OCI-LY3 (cell line): ENCODE data around the gene B4GALT6.

Experiments
- H2AFZ ChIP-seq: fragments of 200-600, 300-600 bp; shearing (Covaris generic); 2 replicates; pipeline ENCODE4 v1.6.0; 2014; ENCODE audit warnings: antibody characterized with exemption, low read depth, low read length
- H3K27ac ChIP-seq: fragments of 200-600, 300-600 bp; sonication (generic); 2 replicates; pipeline ENCODE4 v1.5.1; 2014; ENCODE audit warnings: mild to moderate bottlenecking, low read length, moderate library complexity, mixed read lengths
- H3K27me3 ChIP-seq: fragments of 200-600, 300-600 bp; sonication (generic); 2 replicates; pipeline ENCODE4 v1.6.1; 2014; ENCODE audit warnings: low read depth, low read length, mixed read lengths
- H3K36me3 ChIP-seq: fragments of 200-600, 300-600 bp; sonication (generic); replicated peaks from 2 replicates; pipeline ENCODE3; 2014; ENCODE audit warnings: low read depth, low read length, mixed read lengths
- H3K4me1 ChIP-seq: fragments of 300-600, 200-600 bp; sonication (generic); 2 replicates; pipeline ENCODE4 v1.6.1; 2014; ENCODE audit warnings: low read length, mixed read lengths
- H3K4me2 ChIP-seq: fragments of 200-600, 300-600 bp; sonication (generic); 2 replicates; pipeline ENCODE4 v1.6.1; 2014; ENCODE audit warnings: low read length, mixed read lengths
- H3K4me3 ChIP-seq: fragments of 300-600, 200-600 bp; sonication (generic); 2 replicates; pipeline ENCODE4 v1.5.1; 2014; ENCODE audit warnings: antibody characterized with exemption, mild to moderate bottlenecking, low read length, moderate library complexity
- H3K79me2 ChIP-seq: fragments of 300-600, 200-600 bp; shearing (Covaris generic); 2 replicates; pipeline ENCODE4 v1.6.1; 2014; ENCODE audit warnings: mild to moderate bottlenecking, low read length, mixed read lengths
- H3K9ac ChIP-seq: fragments of 300-600, 200-600 bp; shearing (Covaris generic); 2 replicates; pipeline ENCODE4 v1.6.0; 2014; ENCODE audit warnings: mild to moderate bottlenecking, low read length, moderate library complexity
- H3K9me3 ChIP-seq: fragments of 200-600, 300-600 bp; shearing (Covaris generic); 2 replicates; pipeline ENCODE4 v1.6.1; 2014; ENCODE audit warnings: low read length, mixed read lengths; ENCODE audit not compliant: insufficient read depth
- H4K20me1 ChIP-seq: fragments of 200-600, 300-600 bp; sonication (generic); 2 replicates; pipeline ENCODE4 v1.6.1; 2016; ENCODE audit warnings: low read length, mixed read lengths; ENCODE audit not compliant: insufficient read depth
- EZH2phosphoT487 ChIP-seq: fragments of 200-600 bp; shearing (Covaris generic); IDR thresholded peaks from 2 replicates; pipeline ENCODE4 v1.6.1; 2018; ENCODE audit warnings: antibody characterized with exemption, mixed run types, low read depth
- TF ChIP-seq, protein P1 (sequence below): fragments of 200-600, 300-600 bp; sonication (generic); IDR thresholded peaks from 2 replicates; pipeline ENCODE4 v1.5.1; 2014; ENCODE audit warnings: antibody characterized with exemption, low read length, low read depth

The B4GALT6 gene

DNA sequence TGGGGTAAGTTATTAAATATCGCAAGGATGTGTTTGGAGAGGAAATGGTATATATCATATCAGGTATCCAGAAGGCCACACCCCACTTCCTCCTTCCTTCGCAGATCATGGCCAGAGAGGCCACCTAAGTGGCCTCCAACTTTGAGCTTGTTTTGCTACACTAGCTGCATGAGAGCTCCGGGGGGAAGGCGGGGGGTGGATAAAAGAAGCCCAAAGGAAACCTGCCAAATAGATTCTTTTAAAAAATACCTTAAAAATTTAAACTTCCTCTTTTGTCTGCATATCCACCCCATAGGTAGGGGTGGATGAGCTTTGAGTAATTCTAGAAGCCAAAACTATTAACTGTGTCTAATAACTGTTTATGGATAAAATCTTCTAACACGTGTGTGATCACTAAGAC lies 98.4 kb downstream of the B4GALT6 start:
- Histone ChIP-seq H3K4me1 (no peaks in the 10 kb centered on the region), H3K9ac (no peak overlapping the region), H3K27me3 (no peaks in the 10 kb centered on the region), H3K4me2 (no peak overlapping the region), H3K79me2 (no peaks in the 10 kb centered on the region), H3K4me3 (no peak overlapping the region), H3K9me3 (no peaks in the 10 kb centered on the region), H3K27ac (no peak overlapping the region), H4K20me1 (no peaks in the 10 kb centered on the region), H2AFZ (no peak overlapping the region), H3K36me3 (no peaks in the 10 kb centered on the region)
- TF ChIP-seq, protein P1, sequence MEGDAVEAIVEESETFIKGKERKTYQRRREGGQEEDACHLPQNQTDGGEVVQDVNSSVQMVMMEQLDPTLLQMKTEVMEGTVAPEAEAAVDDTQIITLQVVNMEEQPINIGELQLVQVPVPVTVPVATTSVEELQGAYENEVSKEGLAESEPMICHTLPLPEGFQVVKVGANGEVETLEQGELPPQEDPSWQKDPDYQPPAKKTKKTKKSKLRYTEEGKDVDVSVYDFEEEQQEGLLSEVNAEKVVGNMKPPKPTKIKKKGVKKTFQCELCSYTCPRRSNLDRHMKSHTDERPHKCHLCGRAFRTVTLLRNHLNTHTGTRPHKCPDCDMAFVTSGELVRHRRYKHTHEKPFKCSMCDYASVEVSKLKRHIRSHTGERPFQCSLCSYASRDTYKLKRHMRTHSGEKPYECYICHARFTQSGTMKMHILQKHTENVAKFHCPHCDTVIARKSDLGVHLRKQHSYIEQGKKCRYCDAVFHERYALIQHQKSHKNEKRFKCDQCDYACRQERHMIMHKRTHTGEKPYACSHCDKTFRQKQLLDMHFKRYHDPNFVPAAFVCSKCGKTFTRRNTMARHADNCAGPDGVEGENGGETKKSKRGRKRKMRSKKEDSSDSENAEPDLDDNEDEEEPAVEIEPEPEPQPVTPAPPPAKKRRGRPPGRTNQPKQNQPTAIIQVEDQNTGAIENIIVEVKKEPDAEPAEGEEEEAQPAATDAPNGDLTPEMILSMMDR = no peak
- TF ChIP-seq EZH2phosphoT487 = no peak

GRCh38 chr18:31583185-31583854 lies 101.1 kb downstream of the B4GALT6 start:
- H3K9ac ChIP-seq = no peak overlapping the region
- H3K79me2 ChIP-seq = no peaks in the 10 kb centered on the region
- H3K9me3 ChIP-seq = no peaks in the 10 kb centered on the region
- TF ChIP-seq EZH2phosphoT487 = no peak
- H4K20me1 ChIP-seq = no peaks in the 10 kb centered on the region
- H3K36me3 ChIP-seq = no peaks in the 10 kb centered on the region
- no peak overlapping the region for H3K4me2 ChIP-seq
- no peak overlapping the region for H2AFZ ChIP-seq
- no peaks in the 10 kb centered on the region for H3K4me1 ChIP-seq
- no peaks in the 10 kb centered on the region for H3K27me3 ChIP-seq
- H3K4me3 ChIP-seq = no peak overlapping the region
- H3K27ac ChIP-seq = no peak overlapping the region

DNA sequence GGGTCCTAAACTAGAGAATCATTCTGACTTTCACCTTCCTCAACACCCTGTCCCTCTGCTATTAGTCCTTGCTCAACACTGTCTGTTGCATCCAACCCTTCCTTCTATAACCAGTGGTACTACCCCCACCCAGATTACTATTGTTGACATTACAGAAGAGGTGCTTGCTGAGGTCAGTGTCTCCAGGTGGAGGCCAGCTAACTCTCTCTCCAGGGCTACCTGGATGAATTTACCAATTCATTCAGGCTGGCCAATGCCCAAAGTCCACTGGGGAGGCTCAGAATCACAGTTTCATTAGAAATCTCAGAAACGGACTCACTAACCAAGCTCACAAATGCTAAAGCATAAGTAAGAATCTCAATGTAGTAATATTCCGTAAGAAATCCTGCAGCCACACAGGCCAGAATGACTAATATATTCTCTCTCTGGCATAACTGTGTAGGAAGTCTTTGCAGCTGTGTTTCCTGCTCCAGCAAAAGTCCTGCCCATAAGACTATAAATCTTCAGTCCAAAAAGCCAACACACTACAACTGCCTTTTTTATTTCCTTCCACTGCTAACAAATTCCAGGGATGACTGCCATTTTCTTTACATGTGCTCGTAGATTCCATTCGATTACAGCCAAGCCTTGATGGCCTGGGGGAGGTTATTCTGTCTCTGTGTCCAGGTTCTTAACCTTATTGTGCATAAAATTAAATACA lies 102.7 kb downstream of the B4GALT6 start:
- Histone ChIP-seq H3K9me3 (no peaks in the 10 kb centered on the region), H3K27me3 (no peaks in the 10 kb centered on the region), H3K4me3 (no peak overlapping the region), H3K79me2 (no peaks in the 10 kb centered on the region), H3K4me2 (no peak overlapping the region), H4K20me1 (no peaks in the 10 kb centered on the region), H3K4me1 (peaks cover 9% of the 10 kb centered on the region), H3K9ac (no peak overlapping the region), H2AFZ (no peak overlapping the region), H3K36me3 (no peaks in the 10 kb centered on the region), H3K27ac (no peak overlapping the region)
- TF ChIP-seq, protein P1 = no peak
- TF ChIP-seq EZH2phosphoT487 = no peak

GRCh38 chr18:31579375-31579774 lies 105.0 kb downstream of the B4GALT6 start:
- Histone ChIP-seq H3K4me1 (peaks cover 12% of the 10 kb centered on the region), H3K9me3 (no peaks in the 10 kb centered on the region), H3K27me3 (no peaks in the 10 kb centered on the region), H3K4me3 (no peak overlapping the region), H3K4me2 (no peak overlapping the region), H3K9ac (no peak overlapping the region), H4K20me1 (no peaks in the 10 kb centered on the region), H3K36me3 (no peaks in the 10 kb centered on the region), H3K27ac (no peak overlapping the region), H3K79me2 (no peaks in the 10 kb centered on the region), H2AFZ (no peak overlapping the region)
- TF ChIP-seq, protein P1 = no peak
- no peak for TF ChIP-seq EZH2phosphoT487
